Glomerular visceral epithelial cell (primary cell): ENCODE measurements around the gene SPTBN5.
A peak's percentile ranks its signal among the peaks of the same experiment; 100 is the strongest.

Source experiments
- DNase-seq: peaks from one replicate; pipeline ENCODE4 v3.0.0-alpha.2; 2016; ENCODE audit errors: extremely low spot score

SPTBN5 gene

DNA sequence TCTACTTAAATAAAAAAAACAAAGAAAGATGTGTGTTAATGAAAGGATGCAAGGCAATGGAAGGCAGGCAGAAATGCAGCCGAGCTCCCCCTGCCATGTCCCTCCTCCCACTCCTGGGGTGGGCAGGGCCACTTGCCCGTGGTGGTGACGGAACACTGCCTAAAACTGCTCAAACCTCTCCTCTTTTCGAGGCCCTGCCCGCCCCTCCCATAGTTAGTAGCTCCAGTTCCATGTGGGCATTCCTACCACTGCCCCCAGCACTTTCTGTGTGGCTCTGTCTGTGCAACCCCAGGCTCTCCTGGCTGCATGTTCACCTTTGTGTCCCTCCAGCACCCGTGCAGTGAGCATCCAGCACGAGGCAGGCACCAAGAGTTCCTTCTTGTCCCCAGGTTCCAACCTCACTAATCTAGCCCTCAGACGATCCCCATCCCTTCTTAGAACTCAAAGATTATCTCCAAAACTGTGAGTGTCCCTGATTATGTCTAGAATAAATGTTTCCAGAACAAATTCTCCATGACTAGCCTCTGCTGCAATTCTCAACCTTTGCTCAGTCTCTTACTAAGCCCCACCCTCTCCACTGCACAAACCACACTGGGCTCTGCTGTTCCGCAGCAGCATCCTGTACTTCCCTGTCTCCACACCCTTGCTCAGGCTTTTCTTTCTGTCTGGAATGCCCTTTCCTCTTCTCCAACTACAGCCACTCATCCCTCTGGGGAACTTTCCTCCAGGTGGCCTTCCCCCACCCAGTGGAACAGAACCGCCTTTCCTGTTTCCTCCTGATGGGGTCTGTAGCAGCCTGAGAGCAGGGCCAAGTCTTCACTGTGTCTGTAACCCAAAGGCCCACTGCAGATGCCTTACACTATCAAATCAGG, 32.6 kb upstream of the SPTBN5 start:
- DNase-seq, result no peak

DNA sequence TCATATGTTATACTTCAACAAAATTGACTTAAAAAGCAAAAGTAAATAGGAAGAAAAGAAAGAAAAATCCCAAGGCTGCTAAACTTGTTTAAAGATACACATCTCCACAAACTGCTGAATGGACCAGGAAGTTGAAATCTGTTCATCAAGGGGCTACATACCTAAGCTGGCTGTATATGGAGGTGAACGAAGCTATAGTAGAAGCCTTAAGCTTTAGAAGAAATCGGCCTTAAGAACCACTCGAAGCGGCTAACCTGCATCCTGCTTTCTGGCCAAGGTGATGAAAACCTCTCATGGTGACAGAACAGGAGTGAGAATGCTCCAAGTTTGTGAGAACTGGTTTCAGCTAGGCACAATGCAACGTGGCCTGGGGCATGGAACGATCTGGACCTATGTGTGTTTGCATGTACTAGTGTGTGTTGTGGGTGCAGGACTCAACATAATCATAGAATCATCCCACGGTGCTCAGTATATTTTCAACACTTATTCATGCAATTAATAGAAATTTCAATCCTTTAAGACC, 31.3 kb upstream of the SPTBN5 start:
- DNase-seq, result no peak

DNA sequence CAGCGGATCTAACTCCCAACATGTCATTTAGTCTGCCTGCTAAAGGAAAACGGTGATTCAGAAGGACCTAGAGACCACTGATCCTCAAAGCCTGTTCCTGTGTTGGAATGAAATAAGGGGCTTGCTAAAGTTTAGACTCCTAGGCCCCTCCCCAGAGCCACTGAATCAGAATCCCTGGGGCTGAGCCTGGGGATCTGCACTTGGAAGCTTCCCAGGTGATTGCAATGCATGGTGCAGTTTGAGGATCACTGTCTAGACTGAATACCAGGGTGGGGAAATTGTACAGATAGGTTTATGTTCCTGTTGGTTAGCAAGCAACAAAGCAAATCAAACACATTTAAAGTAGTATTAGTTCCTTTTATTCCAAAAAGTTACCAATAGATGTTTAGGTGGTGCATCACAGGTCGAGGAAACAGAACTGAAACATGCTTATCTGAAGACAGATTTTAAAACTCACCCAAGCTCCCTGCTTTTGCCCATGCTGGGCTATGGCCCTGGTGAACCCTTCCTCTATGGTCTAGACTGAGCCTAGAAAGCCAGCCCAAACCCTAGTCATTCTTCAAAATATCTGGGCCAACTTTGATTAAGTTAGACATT, 29.6 kb upstream of the SPTBN5 start:
- DNase-seq, result no peak

DNA sequence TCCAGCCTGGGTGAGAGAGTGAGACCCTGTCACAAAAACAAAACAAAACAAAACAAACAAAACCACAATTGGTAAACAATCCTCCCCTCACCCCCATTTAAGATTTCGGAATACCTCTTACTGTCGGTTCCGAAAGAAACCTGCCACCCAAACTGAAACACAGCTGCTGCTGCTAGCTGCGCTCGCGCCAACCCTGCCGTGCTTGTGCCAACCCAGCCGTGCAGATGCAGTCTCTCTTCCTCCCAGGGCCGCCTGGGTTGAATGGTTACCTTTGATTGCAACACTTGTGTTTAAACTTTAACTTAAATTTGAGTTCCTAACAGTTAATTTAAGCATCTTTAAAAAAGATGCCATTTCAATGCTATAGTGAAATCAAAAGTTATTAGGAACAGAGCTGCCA, 28.5 kb upstream of the SPTBN5 start:
- no peak for DNase-seq

- DNase-seq, result no peak
Observed at GRCh38 chr15:41921639-41922038, 27.8 kb upstream of the SPTBN5 start.

- DNase-seq, result no peak
Observed at GRCh38 chr15:41921167-41921566, 27.3 kb upstream of the SPTBN5 start.

- DNase-seq, result peak; percentile 57
Observed at GRCh38 chr15:41919954-41920538, 26.2 kb upstream of the SPTBN5 start.

- DNase-seq, result no peak
Observed at GRCh38 chr15:41919201-41919820, 25.5 kb upstream of the SPTBN5 start.

- DNase-seq, result no peak
Observed at GRCh38 chr15:41918506-41919126, 24.8 kb upstream of the SPTBN5 start.

- DNase-seq, result peak; percentile 69
Observed at GRCh38 chr15:41917767-41918430, 24.0 kb upstream of the SPTBN5 start.

DNA sequence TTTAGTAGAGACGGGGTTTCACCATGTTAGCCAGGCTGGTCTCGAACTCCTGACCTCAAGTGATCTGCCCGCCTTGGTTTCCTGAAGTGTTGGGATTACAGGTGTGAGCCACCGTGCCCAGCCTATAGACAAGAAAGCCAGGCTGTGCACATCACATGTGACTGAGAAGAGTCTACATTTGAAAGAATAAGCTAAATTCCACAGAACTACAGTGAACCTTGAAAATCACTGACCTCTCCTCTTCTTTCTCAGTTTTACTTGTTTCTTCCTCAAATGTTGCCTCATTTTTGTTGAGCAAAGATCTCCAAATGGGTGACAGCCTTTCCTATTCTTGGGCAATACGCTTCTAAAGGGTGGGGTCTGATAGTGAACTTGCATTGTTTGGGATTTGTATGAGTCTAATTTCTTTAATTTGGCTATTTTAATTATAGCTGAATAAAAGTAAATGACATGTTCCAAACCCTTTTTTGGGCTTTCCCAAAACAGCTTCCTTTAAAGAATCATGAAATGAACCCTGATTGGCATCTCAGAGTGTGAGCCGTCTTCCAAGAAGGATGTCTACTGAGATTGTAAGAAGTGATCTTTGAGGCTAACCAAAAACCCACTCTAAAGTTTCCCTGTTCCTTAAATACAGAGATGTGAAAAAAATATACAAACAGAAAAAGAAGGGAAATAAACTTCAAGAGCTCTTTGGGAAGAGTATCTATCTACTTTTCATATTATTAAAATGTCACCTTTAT, 21.6 kb upstream of the SPTBN5 start:
- DNase-seq, result no peak

- DNase-seq, result no peak
Observed at GRCh38 chr15:41914411-41914810, 20.6 kb upstream of the SPTBN5 start.

GRCh38 chr15:41913256-41913655, 19.4 kb upstream of the SPTBN5 start:
- no peak for DNase-seq

- DNase-seq, result no peak
Observed at GRCh38 chr15:41911691-41912345, 18.0 kb upstream of the SPTBN5 start.

DNA sequence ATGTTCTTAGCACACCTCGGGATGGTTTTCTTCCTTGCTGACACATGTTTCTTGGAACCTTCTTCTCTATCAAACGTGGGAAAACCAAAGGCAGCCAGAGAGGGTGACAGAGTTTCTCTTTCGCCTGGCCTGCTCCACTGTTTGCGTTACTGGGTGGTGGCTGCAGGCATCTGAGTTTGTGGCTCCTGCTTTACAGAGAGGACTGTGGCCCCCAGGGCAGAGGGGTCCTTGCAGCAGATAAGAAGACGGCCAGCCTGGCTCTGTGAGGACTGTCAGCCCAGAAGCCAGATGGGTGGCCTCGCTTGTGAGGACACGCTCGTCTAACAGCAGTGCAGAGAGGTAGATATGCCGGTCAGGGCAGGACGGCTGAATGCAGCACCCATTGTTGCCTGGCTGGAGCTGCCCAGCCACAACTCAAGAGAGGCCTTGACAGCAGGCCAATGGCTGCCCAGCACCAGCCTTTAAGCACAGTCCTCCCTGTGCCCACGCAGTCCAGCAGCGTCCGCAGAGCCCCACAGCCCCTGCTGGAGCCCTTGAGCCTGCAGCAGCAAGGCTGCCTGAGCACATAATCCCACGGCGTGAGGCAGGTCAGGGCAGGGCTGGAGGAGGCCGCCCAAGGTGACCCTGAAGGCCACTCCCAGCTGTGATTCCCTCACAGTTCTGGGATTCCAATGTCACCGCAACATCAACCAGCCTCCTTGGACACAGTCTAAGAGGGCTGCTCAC, 15.0 kb upstream of the SPTBN5 start:
- no peak for DNase-seq

- DNase-seq, result no peak
Observed at GRCh38 chr15:41907141-41907540, 13.3 kb upstream of the SPTBN5 start.

DNA sequence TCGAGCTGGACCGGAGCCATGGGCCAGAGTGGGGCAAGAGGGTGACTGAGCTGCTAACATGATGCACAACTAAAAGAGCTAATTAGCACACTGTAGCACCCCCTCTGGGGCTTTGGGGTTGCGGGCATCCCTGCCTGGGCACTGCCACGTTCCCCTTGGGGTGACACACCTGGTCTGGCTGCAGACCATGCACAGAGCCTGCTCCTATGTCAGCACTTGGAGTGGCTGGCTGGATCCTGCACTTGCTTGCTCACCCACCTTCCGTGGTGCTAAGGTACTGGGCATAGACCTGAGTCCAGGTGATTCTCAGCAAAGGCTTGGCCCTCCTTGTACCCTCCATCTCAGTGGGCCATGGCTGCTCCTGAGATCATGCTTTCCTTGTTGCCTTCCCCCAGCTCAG, 12.8 kb upstream of the SPTBN5 start:
- DNase-seq, result no peak

DNA sequence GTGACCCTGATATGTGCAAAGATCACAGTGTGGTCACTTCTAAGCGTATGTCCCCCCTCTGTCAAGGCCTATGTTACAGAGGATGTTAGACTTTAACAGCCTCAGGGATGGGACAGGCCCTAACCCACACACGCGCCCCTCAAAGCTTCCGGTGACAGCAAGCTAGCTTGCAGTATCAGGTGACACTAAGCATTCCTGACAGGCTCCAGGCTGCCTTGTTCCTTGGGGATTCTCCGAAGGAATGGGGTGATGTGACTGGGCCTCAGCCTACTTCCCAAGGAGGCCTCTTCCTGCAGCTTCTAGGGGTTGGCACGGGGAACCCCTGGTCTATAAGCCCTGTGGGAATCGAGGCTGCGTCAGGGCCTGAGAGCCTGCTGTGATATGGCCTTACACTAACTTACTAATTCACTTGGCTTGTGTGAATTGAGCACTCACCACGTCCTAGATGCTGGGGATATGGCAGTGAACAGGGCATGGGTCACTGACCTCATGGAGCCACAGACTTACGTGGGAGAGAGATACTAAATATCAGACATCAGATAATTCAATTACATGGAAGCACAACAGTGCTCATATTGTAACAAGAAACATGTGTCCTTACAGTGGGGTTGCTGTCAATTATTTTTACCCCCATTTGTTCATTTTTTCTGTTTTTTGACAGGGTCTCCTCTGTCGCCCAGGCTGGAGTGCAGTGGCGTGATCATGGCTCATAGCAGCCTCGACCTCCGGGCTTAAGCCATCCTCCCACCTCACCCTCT, 11.4 kb upstream of the SPTBN5 start:
- DNase-seq, result no peak

DNA sequence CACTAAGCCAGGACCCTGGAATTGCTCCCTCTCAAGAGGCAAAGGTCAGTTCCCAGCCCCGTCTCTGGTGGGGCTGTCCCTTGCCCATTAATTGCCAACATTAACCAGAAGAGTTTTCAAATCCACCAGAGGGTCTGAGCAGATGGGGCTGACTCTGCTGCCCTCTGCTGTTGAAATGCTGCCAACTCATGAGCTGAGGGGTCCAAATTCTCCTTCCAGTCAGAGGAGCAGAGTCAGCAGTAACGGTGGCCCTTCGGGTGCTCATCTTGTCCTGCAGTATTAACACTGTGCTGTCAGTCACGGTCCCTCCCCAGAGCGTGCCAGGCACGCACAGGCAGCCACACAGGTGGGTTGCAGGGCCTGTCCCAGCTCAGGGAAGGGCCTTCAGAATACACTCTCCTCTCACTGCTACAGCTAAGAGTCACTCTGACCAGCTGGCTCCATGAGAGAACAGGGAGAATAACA, 10.7 kb upstream of the SPTBN5 start:
- peak; percentile 77 for DNase-seq
